Vagina (tissue), 2 donors: Measurements from ENCODE around the gene FCF1.

Source experiments
- CTCF ChIP-seq, 3 experiments: fragments of 450-650 bp in 2 of 3; fragments of 200-600 bp in 1 of 3; sonication (generic) in 1 of 3; IDR thresholded peaks; one replicate each; pipeline ENCODE4 v1.5.1; 2017 to 2019; ENCODE audit warnings: antibody characterized with exemption in 3 of 3, mild to moderate bottlenecking in 2 of 3, moderate library complexity in 2 of 3
- POLR2A ChIP-seq, 2 donors: fragments of 450-650 bp; IDR thresholded peaks; one replicate each; pipeline ENCODE4 v1.6.1; 2017; ENCODE audit warnings: antibody characterized with exemption in 2 of 2, mild to moderate bottlenecking in 2 of 2, moderate library complexity in 2 of 2

- TF ChIP-seq POLR2A (IDR thresholded peaks at IDR 0.05), result no peak
- no peak for TF ChIP-seq CTCF (IDR thresholded peaks at IDR 0.05)
Observed at GRCh38 chr14:74663884-74664283, 49.1 kb upstream of the FCF1 start.
